Islet of Langerhans (tissue), 1 donor: Measurements from ENCODE around the gene MCM3AP.

Experiments used
- FAIRE-seq: peaks from one replicate; lab custom pipeline; 2011; peaks lifted over from hg19 to GRCh38; lab: Jason Lieb, UNC

Gene MCM3AP

DNA sequence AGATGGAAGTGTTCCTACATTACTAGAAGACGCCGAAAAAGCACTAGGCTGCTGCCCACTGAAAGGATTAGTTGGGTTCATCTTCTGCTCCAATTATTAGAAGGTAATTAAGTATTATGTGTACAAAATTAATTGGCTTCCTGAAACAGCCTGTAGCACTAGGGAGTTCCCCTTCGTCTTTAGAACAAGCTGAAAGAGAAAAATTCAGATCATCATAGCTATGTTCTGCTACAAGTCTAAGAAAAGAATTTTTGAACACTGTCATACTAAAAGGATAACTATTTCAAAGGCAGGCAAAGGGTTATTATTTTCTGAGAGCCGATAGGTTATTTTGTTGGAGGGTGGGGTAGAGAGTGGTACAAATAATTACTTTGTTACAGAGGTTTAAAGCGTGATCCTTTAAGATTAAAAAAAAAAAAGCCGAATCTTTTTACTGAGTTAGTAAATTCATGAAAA, at the start of gene MCM3AP:
Gene MCM3AP (minus strand): TSS at position 406 of the 456 bp plus-strand sequence. CDS start 325 bp downstream, at position 81.
- no peak for FAIRE-seq

DNA sequence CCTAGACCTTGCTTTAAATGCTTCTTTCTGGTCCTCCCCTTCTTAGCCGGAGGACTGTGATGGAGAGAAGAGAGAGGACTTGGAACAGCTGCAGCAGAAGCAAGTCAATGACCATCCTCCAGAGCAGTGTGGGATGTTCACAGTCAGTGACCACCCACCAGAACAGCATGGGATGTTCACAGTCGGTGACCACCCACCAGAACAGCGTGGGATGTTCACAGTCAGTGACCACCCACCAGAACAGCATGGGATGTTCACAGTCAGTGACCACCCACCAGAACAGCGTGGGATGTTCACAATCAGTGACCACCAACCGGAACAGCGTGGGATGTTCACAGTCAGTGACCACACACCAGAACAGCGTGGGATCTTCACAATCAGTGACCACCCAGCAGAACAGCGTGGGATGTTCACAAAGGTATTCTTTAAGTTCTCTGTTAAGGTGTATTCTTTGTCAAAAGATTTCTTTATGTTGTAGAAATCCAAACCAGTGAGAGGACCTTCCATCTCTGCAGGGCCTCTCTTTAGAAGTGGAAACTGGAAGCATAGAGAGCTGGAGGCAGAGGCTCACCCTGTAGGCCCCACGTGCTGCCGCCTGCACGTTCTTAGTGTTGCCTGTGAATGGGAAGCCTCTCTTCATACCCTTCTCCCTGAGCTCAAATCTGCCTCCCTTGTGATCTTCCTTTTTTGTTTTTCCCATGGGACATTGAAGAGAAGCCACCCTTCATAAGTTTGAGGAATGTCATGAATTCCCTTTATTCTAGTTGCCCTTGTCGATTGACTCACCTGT, 49.1 kb upstream of the MCM3AP start:
- FAIRE-seq: no peak

DNA sequence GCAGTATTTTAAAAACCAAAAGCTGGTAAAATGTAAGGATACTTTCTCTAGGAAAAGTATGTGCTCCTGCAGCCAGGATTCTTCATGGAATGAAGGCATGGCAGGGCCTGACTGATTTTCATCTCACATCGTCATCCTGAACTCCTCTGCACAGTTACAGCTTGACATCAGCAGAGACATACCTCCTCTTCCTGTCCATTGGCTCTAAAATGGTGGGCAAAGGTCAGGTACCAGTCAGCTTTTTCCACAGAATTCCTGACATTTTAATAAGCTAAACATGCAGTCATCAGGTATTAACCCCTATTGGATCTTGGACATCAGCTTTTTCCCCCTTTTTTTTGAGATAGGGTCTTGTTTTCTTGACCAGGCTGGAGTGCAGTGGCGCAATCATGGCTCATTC, 44.4 kb upstream of the MCM3AP start:
- FAIRE-seq: no peak

DNA sequence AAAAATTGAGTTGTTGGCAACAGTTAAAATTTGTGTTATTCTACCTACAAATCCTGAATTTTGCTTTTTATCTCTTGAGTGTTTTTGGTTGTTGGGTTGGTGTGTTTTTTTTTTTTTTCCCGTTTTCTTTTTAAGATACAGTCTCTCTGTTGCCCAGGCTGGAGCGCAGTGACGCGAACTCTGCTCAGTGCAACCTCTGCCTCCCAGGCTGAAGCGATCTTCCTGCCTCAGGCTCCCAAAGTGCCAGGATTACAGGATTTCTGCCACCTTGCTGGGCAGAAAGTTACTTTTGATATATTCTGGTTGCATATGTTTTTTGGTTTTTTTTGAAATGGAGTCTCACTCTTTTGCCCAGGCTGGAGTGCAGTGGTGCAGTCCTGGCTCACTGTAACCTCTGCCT, 42.7 kb upstream of the MCM3AP start:
- no peak for FAIRE-seq

DNA sequence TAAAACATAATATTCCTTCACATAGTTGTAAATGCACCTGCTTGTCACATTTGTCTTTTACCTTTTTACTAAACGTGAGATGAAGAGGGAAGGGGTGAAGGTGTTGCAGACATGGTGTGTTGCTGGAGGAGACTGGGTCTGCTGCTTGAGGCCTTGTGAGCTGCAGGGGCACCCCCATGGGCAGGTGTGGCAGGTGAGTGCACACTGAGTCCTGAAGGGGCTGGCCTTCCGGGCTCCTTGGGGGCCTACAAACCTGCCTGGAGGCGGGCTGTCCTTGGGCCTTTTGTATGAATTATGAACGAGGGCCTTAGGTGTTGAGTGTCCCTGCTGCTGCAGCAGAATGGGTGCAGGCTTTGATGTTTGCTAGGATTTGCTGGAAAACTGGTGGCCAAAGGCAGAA, 42.3 kb upstream of the MCM3AP start:
- no peak for FAIRE-seq

DNA sequence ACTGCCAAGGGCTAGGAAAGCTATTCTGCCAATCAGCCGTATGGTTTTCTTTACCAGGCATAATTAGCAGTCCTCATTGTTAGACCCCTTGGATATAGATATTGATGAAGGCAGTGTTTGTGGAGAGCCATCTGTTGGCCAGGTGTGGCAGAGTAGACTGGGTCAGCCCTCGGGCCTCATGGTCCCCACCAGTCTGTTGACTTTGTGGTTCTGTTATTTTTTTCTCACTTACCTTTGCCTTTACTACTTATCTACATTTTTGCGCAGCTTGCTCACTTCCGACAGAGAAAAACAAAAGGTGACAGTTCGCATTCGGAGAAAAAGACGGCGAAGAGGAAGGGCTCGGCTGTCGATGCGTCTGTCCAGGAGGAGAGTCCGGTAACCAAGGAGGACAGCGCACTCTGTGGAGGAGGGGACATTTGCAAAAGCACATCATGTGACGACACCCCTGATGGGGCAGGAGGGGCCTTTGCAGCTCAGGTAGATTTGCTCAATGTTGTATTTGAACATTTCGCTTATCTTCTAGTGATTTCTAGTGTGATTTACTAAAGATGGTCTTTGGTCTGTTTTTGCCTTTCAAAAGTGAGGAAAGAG, 40.8 kb upstream of the MCM3AP start:
- FAIRE-seq: no peak

DNA sequence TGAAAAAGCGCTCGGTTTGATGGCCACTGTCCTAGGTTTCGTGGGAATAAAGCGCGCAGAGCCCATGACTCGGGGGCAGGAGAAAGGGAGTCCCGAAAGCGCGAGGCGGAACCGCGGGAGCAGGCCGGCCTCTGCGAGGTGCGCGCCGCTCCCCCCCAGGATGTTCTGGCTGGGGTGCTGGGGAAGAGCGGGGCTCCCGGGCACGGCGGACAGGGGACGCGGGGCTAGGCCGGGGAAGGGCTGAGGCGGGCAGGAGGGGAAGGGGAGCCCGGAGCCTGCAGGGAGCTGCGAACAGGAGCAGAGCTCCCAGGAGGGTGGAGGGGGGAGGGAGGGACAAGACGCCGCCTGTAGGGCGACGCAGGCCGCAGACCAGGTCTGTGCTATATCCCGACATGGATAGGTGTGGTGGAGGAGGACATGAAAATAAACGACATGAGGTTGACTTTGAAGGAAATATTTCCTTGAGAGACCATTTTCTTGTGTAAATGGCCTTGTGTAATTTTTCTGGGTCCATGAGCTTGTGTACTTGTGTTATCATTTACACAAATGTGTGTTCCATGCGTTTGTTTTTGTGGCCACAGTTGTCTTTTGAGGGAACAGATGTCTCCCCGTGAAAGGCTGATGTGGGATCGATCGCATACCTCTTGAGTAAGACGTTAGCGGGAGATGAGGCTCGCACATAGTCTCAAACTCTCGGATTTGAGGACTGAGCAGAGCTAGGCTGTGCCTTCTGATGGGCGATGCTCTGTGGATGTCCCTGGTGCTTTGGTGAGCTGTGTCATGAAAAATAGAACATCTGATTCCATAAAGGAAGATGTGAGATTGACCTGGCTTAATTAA, 39.9 kb upstream of the MCM3AP start:
- FAIRE-seq: no peak

DNA sequence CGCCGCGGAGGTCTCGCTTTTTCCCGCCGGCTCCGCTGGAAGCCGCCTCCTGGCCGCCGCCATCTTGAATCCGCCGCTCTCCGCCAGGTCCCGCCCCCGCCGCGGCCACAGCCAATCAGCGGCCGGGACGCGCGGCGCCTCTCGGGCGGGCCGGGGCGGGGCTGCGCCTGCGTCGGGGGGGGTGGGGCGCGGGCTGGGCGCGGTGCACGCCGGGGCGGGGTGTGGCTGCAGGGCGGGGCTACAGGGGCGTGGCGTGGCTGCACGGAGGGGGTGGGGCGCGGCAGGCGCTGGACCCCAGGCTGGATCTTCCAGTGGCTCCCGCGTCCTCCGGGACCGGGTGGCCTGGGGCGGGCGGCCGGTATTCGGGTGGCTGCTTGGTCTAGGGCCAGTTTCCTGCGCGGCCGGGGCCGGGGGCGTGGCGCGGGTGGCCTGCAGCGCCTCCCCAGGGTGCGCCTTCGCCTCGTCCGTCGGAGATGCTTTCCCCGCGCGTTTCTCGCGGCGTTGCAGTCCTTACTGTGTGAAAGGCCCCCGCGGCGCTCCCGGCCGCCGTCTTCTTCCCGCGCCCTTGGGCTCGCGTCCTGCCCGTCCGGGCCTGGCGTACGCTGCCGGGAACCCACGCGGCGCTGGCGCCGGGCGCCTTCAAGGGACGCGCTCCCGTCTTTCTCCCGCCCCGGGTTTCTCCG, 39.1 kb upstream of the MCM3AP start:
- no peak for FAIRE-seq

DNA sequence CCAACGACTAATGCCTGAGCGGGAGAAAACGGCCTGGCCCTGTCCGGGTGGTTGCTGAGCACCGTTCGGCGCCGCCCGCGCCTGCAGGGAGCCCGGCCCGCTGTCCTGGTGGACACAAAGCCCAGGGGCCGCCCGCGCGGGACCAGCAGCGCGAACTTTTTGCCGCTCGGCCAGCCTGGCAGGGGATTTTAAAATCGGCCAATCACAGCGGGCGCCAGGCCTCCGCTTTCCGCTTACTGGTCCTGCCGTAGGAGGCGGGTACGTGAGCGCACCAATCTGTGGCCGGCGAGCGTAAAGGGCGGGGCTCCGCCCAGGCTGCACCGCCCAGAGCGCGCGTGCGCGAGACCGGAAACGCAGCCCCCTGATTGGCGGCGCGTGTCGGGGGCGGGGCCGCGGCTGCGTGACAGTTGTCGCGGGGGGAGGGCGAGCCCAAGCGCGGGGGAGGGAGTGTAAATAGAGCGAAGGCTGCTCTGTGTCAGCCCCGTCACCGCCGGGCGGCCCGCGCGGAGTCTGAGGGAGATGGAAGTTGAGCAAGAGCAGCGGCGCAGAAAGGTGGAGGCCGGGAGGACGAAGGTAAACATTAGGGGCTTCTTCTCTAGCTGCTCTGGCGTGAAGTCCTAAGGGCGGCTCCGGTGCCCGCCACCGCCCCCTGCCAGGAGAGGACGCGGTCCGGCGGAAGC, 38.4 kb upstream of the MCM3AP start, which contains the start of the genes C21orf58 and PCNT:
Gene C21orf58 (minus strand): TSS at position 161 of the 680 bp plus-strand sequence. CDS start 1,132 bp downstream, outside the sequence.
Gene PCNT (plus strand): TSS at position 447 of the 680 bp plus-strand sequence. CDS start 73 bp downstream, at position 520.
- FAIRE-seq: peak; percentile 55

DNA sequence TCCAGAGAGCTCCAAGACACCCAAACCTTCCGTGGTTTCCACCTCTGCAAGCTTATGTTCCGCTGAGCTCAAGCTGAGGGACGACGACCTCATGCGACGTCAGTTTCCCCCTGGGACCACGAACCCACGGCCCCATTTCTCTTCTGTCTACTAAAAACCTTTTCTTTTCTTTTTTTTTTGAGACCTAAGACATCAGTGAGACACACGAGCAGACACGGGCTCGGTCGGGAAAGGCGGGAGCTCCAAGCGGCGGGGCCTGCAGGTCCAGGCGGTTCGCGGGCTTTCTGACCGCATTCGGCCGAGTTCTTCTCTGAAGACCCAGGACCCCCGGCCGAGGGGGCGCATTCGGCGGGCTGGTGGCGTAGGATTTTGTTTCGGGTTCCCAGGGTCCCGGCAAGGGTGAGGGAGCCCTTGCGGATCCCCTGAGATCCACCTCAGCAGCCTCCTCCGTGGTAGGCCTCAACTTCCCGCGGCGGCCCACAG, 37.9 kb upstream of the MCM3AP start:
- FAIRE-seq: no peak

DNA sequence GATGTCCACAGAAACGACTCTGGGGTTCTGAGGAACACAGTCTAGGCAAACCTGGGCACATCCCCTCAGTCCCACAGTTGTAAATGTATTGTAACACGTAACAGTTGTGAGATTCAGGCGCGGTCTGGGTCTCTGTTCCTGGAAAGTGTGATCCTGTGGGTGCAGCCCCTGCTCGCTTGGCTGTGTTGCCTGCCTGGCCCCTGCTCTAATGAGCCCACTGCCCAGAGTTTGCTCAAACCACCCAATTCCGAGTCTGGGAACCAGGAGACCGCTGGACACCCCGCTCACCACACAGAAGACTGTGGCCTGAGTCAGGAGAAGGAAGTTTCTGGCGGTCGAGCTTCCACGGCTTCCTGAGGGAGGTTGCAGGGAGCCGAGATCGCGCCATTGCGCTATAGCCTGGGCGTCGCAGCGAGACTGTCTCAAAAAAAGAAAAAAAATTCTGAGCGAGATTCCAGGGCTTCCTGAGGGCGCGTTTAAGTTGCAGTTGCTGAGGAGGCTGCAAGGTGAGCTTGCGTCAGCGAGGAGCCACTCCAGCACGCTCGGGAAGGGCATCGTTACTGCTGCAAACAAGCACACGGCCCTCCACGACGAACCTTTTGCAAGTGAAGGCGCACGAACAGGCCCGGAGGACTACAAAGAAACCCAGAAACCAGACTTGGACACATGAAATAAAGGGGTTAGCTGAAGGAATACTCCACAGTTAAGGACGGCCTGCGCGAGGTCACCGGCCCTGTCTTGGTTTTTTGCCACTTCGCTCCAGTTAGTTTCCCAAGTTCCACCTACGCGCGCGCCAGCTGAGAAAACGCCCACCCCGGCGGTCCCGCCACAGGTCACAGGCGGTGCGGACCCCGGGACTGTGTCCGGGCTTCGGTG, 37.2 kb upstream of the MCM3AP start:
- no peak for FAIRE-seq

DNA sequence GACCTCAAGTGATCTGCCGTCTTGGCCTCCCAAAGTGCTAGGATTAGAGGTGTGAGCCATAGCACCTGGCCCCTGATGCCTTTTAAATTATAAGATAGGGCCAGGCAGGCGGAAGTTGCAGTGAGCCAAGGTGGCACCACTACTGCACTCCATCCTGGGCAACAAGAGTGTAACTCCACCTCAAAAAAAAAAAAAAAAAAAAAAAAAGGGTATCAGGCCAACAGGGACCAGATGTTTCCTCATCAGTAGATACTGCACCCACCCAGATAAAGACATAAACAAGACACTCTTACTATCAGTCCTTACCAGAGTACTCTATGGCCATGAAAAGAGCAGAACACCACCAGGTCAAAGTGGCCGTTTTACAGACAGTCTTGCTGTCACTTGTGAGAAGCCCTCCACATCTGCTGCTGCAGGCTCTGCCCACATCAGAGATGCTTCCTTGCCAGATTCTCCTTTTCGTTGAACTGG, 35.0 kb upstream of the MCM3AP start:
- no peak for FAIRE-seq

DNA sequence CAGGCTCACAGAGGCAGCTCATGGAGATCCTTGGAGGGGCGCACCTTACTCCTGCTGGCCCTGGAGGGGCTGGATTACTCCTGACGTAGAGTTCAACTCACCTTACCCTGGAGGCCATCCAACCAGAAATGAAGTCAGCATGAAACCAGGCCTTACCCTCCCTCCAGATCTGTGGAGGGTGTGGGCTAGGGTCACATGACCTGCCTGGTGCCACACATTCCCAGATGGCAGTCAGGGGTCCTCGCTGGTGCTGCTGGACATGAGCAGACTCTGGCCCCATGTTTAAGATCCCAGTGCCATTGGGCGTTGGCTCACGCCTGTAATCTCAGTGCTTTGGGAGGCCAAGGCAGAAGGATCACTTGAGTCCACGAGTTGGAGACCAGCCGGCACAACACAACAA, 33.8 kb upstream of the MCM3AP start:
- no peak for FAIRE-seq

DNA sequence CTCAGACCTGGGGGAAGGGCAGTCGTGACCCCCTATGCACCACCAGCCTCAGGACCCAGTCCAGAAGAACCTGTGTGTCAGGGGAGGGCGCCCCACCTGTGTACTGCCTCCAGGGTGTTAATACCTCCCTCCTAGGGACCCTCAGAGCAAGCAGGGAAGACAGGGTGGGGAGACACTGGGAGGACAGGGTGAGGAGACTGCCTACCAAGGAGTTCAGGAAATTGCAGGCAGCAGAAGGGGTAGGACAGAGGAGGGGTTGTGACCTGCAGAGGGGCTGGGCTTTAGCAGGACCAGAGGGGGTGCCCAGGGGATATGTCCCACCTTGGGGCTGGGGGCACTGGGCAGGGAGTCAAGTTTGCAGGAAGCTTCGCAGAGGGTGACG, 33.0 kb upstream of the MCM3AP start:
- no peak for FAIRE-seq

DNA sequence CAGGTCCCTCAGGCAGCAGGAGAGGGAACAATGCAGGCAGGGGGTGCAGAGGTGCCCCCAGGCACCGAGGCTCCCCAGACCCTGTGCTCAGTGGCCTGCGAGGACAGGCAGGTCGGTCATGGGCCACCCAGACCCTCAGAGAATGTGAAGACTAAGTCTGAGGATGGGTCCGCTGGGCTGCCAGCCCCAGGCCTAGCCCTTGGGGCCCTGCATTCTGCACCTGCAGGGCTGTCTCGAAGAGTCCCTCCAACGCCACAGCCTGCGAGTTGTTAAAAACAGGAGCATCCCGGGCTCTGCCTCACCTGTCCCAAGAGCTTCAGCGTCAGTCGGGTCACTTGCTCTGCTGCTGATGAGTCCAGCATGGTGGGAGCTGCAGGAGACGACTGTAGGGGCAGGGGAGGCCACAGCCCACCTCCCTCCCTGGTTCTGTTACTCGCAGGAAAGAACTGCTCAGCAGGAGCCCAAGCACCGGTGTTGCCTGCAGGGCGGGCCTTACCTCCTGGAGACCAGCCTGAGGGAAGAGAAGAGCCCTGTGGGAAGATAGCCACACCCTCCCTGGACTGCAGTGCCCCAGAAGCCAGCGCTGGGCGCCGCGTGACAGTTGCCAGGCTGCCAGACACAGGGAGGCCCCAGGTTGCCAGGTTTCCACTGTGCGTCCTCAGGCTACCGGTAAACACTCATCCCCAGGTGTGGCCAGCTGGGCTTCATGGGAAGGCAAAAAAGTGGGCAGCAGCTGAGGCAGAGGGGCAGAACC, 32.5 kb upstream of the MCM3AP start:
- no peak for FAIRE-seq

DNA sequence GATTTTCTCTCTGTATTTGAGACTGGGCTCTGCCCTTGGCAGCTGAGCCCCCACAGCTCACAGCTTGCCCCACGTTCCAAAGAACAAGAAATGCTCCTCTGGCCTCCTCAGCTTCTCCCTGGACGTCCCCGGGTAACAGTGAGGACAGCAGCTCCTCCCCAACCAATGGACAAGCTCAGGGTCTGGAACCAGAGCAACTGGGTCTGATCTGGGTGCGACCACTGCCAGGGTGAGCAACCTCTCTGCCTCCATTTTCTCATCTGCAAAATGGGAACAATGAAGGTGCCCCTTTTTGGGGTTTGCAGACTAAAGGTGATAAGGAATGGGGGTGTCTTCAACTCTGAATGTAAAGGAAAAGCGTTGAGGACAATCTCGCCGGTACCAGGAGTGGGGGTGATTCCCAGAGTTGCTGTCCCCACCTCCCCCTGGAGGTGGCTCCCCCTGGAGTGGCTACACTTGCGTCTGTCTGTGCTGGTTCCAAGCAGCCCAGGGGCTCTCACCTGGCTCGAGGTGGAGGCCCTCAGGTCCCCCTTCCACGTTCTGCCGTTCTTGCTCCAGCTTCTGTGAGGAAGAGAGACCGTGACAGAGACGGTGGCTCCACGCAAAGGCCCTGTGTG, 31.4 kb upstream of the MCM3AP start:
- no peak for FAIRE-seq

DNA sequence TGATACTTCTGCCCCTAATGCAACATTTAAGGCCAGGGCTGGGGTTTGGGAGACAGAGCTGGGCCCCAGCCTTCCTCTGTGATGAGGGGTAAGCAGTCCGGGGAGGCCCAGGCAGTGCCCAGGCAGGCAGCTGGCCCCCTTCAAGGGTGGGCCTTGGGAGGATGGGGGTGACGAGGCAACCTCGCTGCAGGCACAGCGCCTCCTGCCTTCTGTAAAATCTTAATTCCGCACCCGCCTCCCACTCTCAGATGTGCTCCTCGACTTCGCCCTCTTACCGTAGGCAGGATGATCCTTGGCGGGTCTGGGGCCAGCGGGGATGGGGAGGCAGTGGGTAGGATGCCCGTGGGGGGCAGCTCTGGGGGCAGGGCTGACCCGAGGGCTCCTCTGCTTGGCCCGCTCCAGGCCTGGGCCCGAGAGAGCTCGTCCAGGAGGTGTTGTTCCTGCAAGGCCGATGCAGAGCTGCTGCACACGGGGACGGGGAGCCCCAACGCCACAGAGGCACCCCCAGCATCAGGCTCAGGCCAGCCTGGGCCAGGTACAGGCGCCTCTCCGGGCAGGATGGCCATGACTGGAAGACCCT, 29.1 kb upstream of the MCM3AP start:
- FAIRE-seq: no peak

DNA sequence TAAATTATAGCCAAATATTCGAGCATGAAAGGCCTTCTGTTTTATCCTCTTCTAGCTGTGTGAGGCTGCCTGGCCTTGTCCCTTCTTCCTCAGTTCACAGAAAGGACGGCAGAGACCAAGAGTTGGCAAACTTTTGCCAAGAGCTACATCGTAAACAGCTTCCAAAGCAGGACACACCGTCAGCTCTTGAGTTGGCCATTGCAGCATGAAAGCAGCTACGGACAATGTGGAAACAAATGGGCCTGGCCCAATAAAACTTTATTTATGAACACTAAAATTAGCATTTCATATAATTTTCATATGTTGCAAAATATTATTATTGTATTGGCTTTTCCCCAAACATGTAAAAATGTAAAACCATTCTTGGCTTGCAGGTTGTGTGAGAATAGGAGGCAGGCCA, 27.5 kb upstream of the MCM3AP start:
- FAIRE-seq: no peak

DNA sequence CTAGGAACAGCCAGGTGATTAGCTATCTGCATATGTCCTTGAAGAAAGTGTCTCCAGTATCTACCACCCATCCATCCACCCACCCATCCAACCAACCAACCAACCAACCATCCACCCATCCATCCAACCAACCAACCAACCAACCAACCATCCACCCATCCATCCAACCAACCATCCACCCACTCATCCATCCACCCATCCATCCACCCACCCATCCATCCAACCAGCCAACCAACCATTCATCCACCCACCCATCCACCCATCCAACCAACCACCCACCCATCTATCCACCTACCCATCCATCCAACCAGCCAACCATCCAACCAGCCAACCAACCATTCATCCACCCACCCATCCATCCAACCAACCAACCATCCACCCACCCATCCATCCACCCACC, 26.2 kb upstream of the MCM3AP start:
- FAIRE-seq: no peak
